ENCODE results near the gene TMCO2.

GRCh38 chr1:40265919-40266318 is 18.2 kb downstream of the TMCO2 start:
- no peak for TF ChIP-seq CTCF (IDR thresholded peaks at IDR 0.05; ENCODE audit: low read depth, low read length, poor library complexity, severe bottlenecking)
- no peak for TF ChIP-seq EZH2phosphoT487 (IDR thresholded peaks at IDR 0.05; ENCODE audit: borderline replicate concordance, low read length)
